Suprapubic skin (tissue), 4 donors: ENCODE measurements around the gene PKIB. TPM values are rescaled to one million over a fixed set of nuclear protein-coding genes. Genes with fewer than 3 reads are reported as not detected.
A peak's percentile ranks its signal among the peaks of the same experiment; 100 is the strongest.

ENCODE experiments used
- DNase-seq, 2 donors: peaks; one replicate each; pipeline ENCODE4 v3.0.0-alpha.2; 2019; ENCODE audit warnings: low spot score in 2 of 2
- H3K27ac ChIP-seq: fragments of 200-600 bp; sonication (generic); one replicate; pipeline ENCODE4 v1.5.1; 2019
- H3K27me3 ChIP-seq: fragments of 200-600 bp; sonication (generic); one replicate; pipeline ENCODE4 v1.5.1; 2019
- H3K36me3 ChIP-seq: fragments of 200-600 bp; sonication (generic); one replicate; pipeline ENCODE4 v1.5.1; 2019
- H3K4me1 ChIP-seq: fragments of 200-600 bp; sonication (generic); one replicate; pipeline ENCODE4 v1.5.1; 2019
- H3K4me3 ChIP-seq: fragments of 200-600 bp; sonication (generic); one replicate; pipeline ENCODE4 v1.5.1; 2019; ENCODE audit warnings: mild to moderate bottlenecking
- H3K9me3 ChIP-seq: fragments of 200-600 bp; sonication (generic); one replicate; pipeline ENCODE4 v1.5.1; 2019
- CTCF ChIP-seq, 2 donors: fragments of 200-600 bp in 1 of 2; fragments of 450-650 bp in 1 of 2; sonication (generic) in 1 of 2; IDR thresholded peaks; one replicate each; pipeline ENCODE4 v1.5.1; 2016 to 2019; ENCODE audit warnings: antibody characterized with exemption in 2 of 2, mild to moderate bottlenecking in 1 of 2, moderate library complexity in 1 of 2
- EP300 ChIP-seq: sonication (generic); formaldehyde crosslinking; IDR thresholded peaks from one replicate; pipeline ENCODE4 v1.6.1; 2017; ENCODE audit warnings: antibody characterized with exemption
- POLR2A ChIP-seq, 2 donors: fragments of 450-650 bp; IDR thresholded peaks; one replicate each; pipeline ENCODE4 v1.6.1; 2017; ENCODE audit warnings: antibody characterized with exemption in 2 of 2, mild to moderate bottlenecking in 2 of 2, moderate library complexity in 2 of 2
- POLR2AphosphoS5 ChIP-seq, 3 donors: sonication (generic); formaldehyde crosslinking; IDR thresholded peaks; one replicate each; pipeline ENCODE4 v1.6.1; 2017; ENCODE audit warnings: antibody characterized with exemption in 3 of 3
- WGBS: methylation state at CpG from one replicate; pipeline ENCODE4 v1.1.5; 2018; 5-methylcytosine and 5-hydroxymethylcytosine counted together
- total RNA-seq, 4 donors: library from RNA; depleted of rRNA; stranded (reverse); fragments of >200 nt; gene quantifications; one replicate each; pipeline ENCODE4 v1.1.0, GENCODE V29; 2016

Gene PKIB
- total RNA-seq, 4 donors from 2014 or later, result 6.4 to 12.0 (median 8.2) TPM

GRCh38 chr6:122733259-122733658, 123.1 kb downstream of the PKIB start:
- Histone ChIP-seq H3K36me3 (no peaks in the 10 kb centered on the region), H3K27me3 (no peaks in the 10 kb centered on the region), H3K4me1 (peaks cover 21% of the 10 kb centered on the region), H3K4me3 (no peak overlapping the region), H3K9me3 (no peaks in the 10 kb centered on the region), H3K27ac (no peak overlapping the region)
- DNase-seq, result no peak
- no peak for TF ChIP-seq POLR2A (IDR thresholded peaks at IDR 0.05)
- TF ChIP-seq POLR2AphosphoS5 (IDR thresholded peaks at IDR 0.05), result no peak
- no peak for TF ChIP-seq CTCF (IDR thresholded peaks at IDR 0.05)
- no peak for TF ChIP-seq EP300
- 73% methylated on average over 4 of the region's 4 CpGs for WGBS

- 57% methylated on average over 10 of the region's 10 CpGs for WGBS
- TF ChIP-seq POLR2A (IDR thresholded peaks at IDR 0.05) (no peak), POLR2AphosphoS5 (IDR thresholded peaks at IDR 0.05) (no peak), EP300 (no peak), CTCF (IDR thresholded peaks at IDR 0.05) (no peak)
- H3K27ac ChIP-seq, result peak overlapping the region; percentile 81
- H3K4me1 ChIP-seq, result peaks cover 21% of the 10 kb centered on the region
- no peak for DNase-seq
- H3K27me3 ChIP-seq, result no peaks in the 10 kb centered on the region
- no peak overlapping the region for H3K4me3 ChIP-seq
- no peaks in the 10 kb centered on the region for H3K36me3 ChIP-seq
- H3K9me3 ChIP-seq, result no peaks in the 10 kb centered on the region
Observed at GRCh38 chr6:122734529-122735395, 124.6 kb downstream of the PKIB start.

GRCh38 chr6:122735582-122735981, 125.4 kb downstream of the PKIB start:
- 35% methylated on average over 4 of the region's 4 CpGs for WGBS
- TF ChIP-seq CTCF (IDR thresholded peaks at IDR 0.05) (no peak), POLR2A (IDR thresholded peaks at IDR 0.05) (no peak), POLR2AphosphoS5 (IDR thresholded peaks at IDR 0.05) (no peak), EP300 (no peak)
- Histone ChIP-seq H3K27me3 (no peaks in the 10 kb centered on the region), H3K9me3 (no peaks in the 10 kb centered on the region), H3K4me3 (no peak overlapping the region), H3K27ac (peak overlapping the region; percentile 81), H3K4me1 (peaks cover 21% of the 10 kb centered on the region), H3K36me3 (no peaks in the 10 kb centered on the region)
- no peak for DNase-seq

GRCh38 chr6:122736163-122736562, 126.0 kb downstream of the PKIB start:
- H3K36me3 ChIP-seq, result no peaks in the 10 kb centered on the region
- TF ChIP-seq POLR2AphosphoS5 (IDR thresholded peaks at IDR 0.05) (no peak), EP300 (no peak), POLR2A (IDR thresholded peaks at IDR 0.05) (no peak), CTCF (IDR thresholded peaks at IDR 0.05) (no peak)
- 42% methylated on average over 4 of the region's 4 CpGs for WGBS
- no peak for DNase-seq
- no peaks in the 10 kb centered on the region for H3K27me3 ChIP-seq
- H3K4me1 ChIP-seq, result peaks cover 21% of the 10 kb centered on the region
- H3K27ac ChIP-seq, result peak overlapping the region; percentile 81
- no peaks in the 10 kb centered on the region for H3K9me3 ChIP-seq
- H3K4me3 ChIP-seq, result no peak overlapping the region

- peak overlapping the region; percentile 81 for H3K27ac ChIP-seq
Observed at GRCh38 chr6:122736616-122737015, 126.4 kb downstream of the PKIB start.

More at GRCh38 chr6:122736616-122737015, 126.4 kb downstream of the PKIB start:
- H3K9me3 ChIP-seq, result no peaks in the 10 kb centered on the region
- DNase-seq, result no peak
- no peaks in the 10 kb centered on the region for H3K36me3 ChIP-seq
- no peak overlapping the region for H3K4me3 ChIP-seq
- TF ChIP-seq POLR2AphosphoS5 (IDR thresholded peaks at IDR 0.05) (no peak), CTCF (IDR thresholded peaks at IDR 0.05) (no peak), EP300 (no peak), POLR2A (IDR thresholded peaks at IDR 0.05) (no peak)
- 31% methylated on average over 3 of the region's 3 CpGs for WGBS
- peaks cover 21% of the 10 kb centered on the region for H3K4me1 ChIP-seq
- H3K27me3 ChIP-seq, result no peaks in the 10 kb centered on the region
